ENCODE results near the gene LPCAT3. TPM values are rescaled to one million over a fixed set of nuclear protein-coding genes. Genes with fewer than 3 reads are reported as not detected.

The LPCAT3 gene
- total and polyA plus RNA-seq, 11 donors = 19.9 to 66.3 (median 43.4) TPM

GRCh38 chr12:7032990-7033389 is 14.7 kb upstream of the LPCAT3 start:
- no peak for ATAC-seq
- 73 to 88% (median 83%) methylated on average over 2 of the region's 2 CpGs for WGBS, 4 donors
- intact Hi-C loops (cut with DNase I) = loop anchor here in 1 of 10 donors (5.0 kb wide), 1 partner anchor 71 kb away; no protein-coding TSS in a partner anchor
- Histone ChIP-seq H3K4me3 (no peak overlapping the region), H3K27me3 (no peaks in the 10 kb centered on the region), H3K27ac (no peak overlapping the region), H3K4me1 (peaks cover 0 to 9% (median 0%) of the 10 kb centered on the region in 12 donors), H3K9me3 (no peaks in the 10 kb centered on the region), H3K36me3 (no peaks in the 10 kb centered on the region)
- no peak for TF ChIP-seq POLR2A (IDR thresholded peaks at IDR 0.05)
- TF ChIP-seq, protein P1, sequence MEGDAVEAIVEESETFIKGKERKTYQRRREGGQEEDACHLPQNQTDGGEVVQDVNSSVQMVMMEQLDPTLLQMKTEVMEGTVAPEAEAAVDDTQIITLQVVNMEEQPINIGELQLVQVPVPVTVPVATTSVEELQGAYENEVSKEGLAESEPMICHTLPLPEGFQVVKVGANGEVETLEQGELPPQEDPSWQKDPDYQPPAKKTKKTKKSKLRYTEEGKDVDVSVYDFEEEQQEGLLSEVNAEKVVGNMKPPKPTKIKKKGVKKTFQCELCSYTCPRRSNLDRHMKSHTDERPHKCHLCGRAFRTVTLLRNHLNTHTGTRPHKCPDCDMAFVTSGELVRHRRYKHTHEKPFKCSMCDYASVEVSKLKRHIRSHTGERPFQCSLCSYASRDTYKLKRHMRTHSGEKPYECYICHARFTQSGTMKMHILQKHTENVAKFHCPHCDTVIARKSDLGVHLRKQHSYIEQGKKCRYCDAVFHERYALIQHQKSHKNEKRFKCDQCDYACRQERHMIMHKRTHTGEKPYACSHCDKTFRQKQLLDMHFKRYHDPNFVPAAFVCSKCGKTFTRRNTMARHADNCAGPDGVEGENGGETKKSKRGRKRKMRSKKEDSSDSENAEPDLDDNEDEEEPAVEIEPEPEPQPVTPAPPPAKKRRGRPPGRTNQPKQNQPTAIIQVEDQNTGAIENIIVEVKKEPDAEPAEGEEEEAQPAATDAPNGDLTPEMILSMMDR (IDR thresholded peaks at IDR 0.05) = no peak
- no peak for DNase-seq

DNA sequence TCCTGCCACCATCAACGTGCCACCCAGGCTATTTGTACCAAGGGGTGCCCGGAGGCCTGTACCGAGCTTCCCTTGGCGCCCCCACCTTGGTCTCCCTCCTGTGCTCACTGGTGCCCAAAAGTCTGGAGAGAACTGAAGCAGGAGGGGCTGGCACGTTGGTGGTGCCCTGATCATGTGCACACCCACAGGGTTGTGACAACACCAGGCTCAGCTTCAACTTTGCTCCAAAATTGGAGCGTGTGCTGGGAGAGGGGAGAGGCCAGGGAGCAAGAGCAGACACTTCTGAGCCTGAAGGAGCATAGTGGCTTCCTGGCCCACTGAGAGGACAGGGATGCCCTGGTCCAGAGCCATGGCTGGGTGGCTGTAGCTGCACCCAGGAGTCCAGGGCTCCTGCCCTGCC is 13.0 kb upstream of the LPCAT3 start:
- no peak for ATAC-seq
- 71 to 86% (median 83%) methylated on average over 5 to 6 of the region's 6 CpGs for WGBS, 4 donors

GRCh38 chr12:7026854-7027253 is 8.6 kb upstream of the LPCAT3 start:
- Histone ChIP-seq H3K4me3 (no peak overlapping the region), H3K27me3 (no peaks in the 10 kb centered on the region), H3K9me3 (no peaks in the 10 kb centered on the region), H3K36me3 (no peaks in the 10 kb centered on the region), H3K27ac (no peak overlapping the region), H3K4me1 (peaks cover 0 to 2% (median 0%) of the 10 kb centered on the region in 12 donors)
- DNase-seq (no peak), ATAC-seq (no peak)
- TF ChIP-seq POLR2A (IDR thresholded peaks at IDR 0.05) = no peak
- TF ChIP-seq, protein P1 (IDR thresholded peaks at IDR 0.05) = no peak
- WGBS, 4 donors = 58 to 69% (median 62%) methylated on average over 1 of the region's 1 CpG
- intact Hi-C loops (cut with DNase I) = no loop called here

More for the DNA sequence above, 13.0 kb upstream of the LPCAT3 start:
- no peaks in the 10 kb centered on the region for H3K9me3 ChIP-seq
- no peaks in the 10 kb centered on the region for H3K27me3 ChIP-seq
- no peaks in the 10 kb centered on the region for H3K36me3 ChIP-seq
- H3K4me1 ChIP-seq = peaks cover 0 to 4% (median 0%) of the 10 kb centered on the region in 12 donors
- no peak overlapping the region for H3K4me3 ChIP-seq
- no peak for DNase-seq
- intact Hi-C loops (cut with DNase I) = loop anchor here in 1 of 10 donors (5.0 kb wide), 1 partner anchor 69 kb away; no protein-coding TSS in a partner anchor
- no peak overlapping the region for H3K27ac ChIP-seq
- TF ChIP-seq, protein P1 (IDR thresholded peaks at IDR 0.05) = no peak
- TF ChIP-seq POLR2A (IDR thresholded peaks at IDR 0.05) = no peak

GRCh38 chr12:7023114-7023513 is 4.8 kb upstream of the LPCAT3 start:
- Histone ChIP-seq H3K9me3 (no peaks in the 10 kb centered on the region), H3K27ac (no peak overlapping the region), H3K4me1 (peaks cover 0 to 11% (median 6%) of the 10 kb centered on the region in 12 donors), H3K27me3 (no peaks in the 10 kb centered on the region), H3K36me3 (no peaks in the 10 kb centered on the region), H3K4me3 (no peak overlapping the region)
- WGBS, 4 donors = 78 to 90% (median 87%) methylated on average over 3 of the region's 3 CpGs
- TF ChIP-seq POLR2A (IDR thresholded peaks at IDR 0.05) = no peak
- TF ChIP-seq, protein P1 (IDR thresholded peaks at IDR 0.05) = no peak
- ATAC-seq = no peak
- DNase-seq = no peak
- intact Hi-C loops (cut with DNase I) = no loop called here
